K562 (cell line): ENCODE results near the gene ZGLP1. TPM values are rescaled to one million over a fixed set of nuclear protein-coding genes. Genes with fewer than 3 reads are reported as not detected.

Source experiments
- HMG20A ChIP-seq: fragments of 450-650 bp; formaldehyde crosslinking; conservative IDR thresholded peaks from 2 replicates; pipeline ENCODE4 v1.4.0; 2020; ENCODE audit warnings: mild to moderate bottlenecking, mixed read lengths
- LARP7 ChIP-seq: fragments of 450-650 bp; IDR thresholded peaks from 2 replicates; pipeline ENCODE4 v1.6.1; 2016
- MTA2 ChIP-seq: fragments of 450-650 bp; IDR thresholded peaks from 2 replicates; pipeline ENCODE4 v1.6.1; 2016; ENCODE audit warnings: low read depth
- MYBL2 ChIP-seq, 2 experiments: fragments of 450-650 bp in 1 of 2; sonication (generic) in 1 of 2; formaldehyde crosslinking in 1 of 2; IDR thresholded peaks; 2 replicates each; pipeline versions ENCODE4 v1.6.1 to v1.8.1; 2017 to 2022; ENCODE audit warnings: borderline replicate concordance in 1 of 2, inconsistent platforms in 1 of 2, low read depth in 1 of 2, mild to moderate bottlenecking in 1 of 2, missing genetic modification reagents in 1 of 2, moderate library complexity in 1 of 2
- NR1H2 ChIP-seq: sonication (generic); formaldehyde crosslinking; IDR thresholded peaks from 2 replicates; pipeline ENCODE4 v1.4.0; 2020; ENCODE audit warnings: mild to moderate bottlenecking, missing genetic modification reagents
- PHB2 ChIP-seq: fragments of 450-650 bp; IDR thresholded peaks from 2 replicates; pipeline ENCODE4 v1.6.1; 2017; ENCODE audit warnings: low read depth
- RBBP5 ChIP-seq: fragments of 200-600 bp; sonication (generic); IDR thresholded peaks from 2 replicates; pipeline ENCODE4 v1.6.1; 2012; ENCODE audit warnings: borderline replicate concordance, mild to moderate bottlenecking, low read length, control low read depth, inconsistent platforms; ENCODE audit not compliant: insufficient read depth, poor library complexity, severe bottlenecking
- RBM34 ChIP-seq: fragments of 200-400 bp; formaldehyde crosslinking; IDR thresholded peaks from 2 replicates; pipeline ENCODE4 v1.6.1; 2018; ENCODE audit warnings: low read length, borderline replicate concordance; ENCODE audit not compliant: insufficient read depth
- SAP30 ChIP-seq: fragments of 200-600 bp; sonication (generic); IDR thresholded peaks from 2 replicates; pipeline ENCODE4 v1.6.1; 2012; ENCODE audit warnings: borderline replicate concordance, low read depth, mild to moderate bottlenecking, moderate library complexity, low read length, control low read depth, inconsistent platforms; ENCODE audit not compliant: insufficient read depth, poor library complexity, severe bottlenecking
- SMARCA4 ChIP-seq: fragments of 450-650 bp; IDR thresholded peaks from 2 replicates; pipeline ENCODE4 v1.6.1; 2016
- SOX6 ChIP-seq: fragments of 450-650 bp; IDR thresholded peaks from 2 replicates; pipeline ENCODE4 v1.6.1; 2014; ENCODE audit warnings: mild to moderate bottlenecking
- SP2 ChIP-seq: IDR thresholded peaks from 2 replicates; pipeline ENCODE4 v1.6.1; 2011; ENCODE audit warnings: mild to moderate bottlenecking, low read depth, low read length, moderate library complexity; ENCODE audit not compliant: poor library complexity, severe bottlenecking; ENCODE audit errors: extremely low read depth
- TAF15 ChIP-seq: fragments of 200-400 bp; formaldehyde crosslinking; IDR thresholded peaks from 2 replicates; pipeline ENCODE4 v1.6.1; 2017; ENCODE audit warnings: mild to moderate bottlenecking, low read depth, low read length, moderate library complexity
- TARDBP ChIP-seq: fragments of 450-650 bp; IDR thresholded peaks from 2 replicates; pipeline ENCODE4 v1.6.1; 2016
- TEAD4 ChIP-seq, 2 experiments: sonication (generic) in 1 of 2; formaldehyde crosslinking in 1 of 2; IDR thresholded peaks; 2 replicates each; pipeline versions ENCODE4 v1.6.1 to v1.8.0; 2012 to 2022; ENCODE audit warnings: borderline replicate concordance in 1 of 2, inconsistent platforms in 1 of 2, low read length in 1 of 2, mild to moderate bottlenecking in 1 of 2, missing genetic modification reagents in 1 of 2
- ZNF212 ChIP-seq: fragments of 450-650 bp; formaldehyde crosslinking; IDR thresholded peaks from 2 replicates; pipeline ENCODE4 v1.4.0; 2020; ENCODE audit warnings: mild to moderate bottlenecking
- ZNF232 ChIP-seq: sonication (generic); formaldehyde crosslinking; IDR thresholded peaks from 2 replicates; pipeline ENCODE4 v1.8.0; 2022; ENCODE audit warnings: mild to moderate bottlenecking, missing genetic modification reagents
- ZNF668 ChIP-seq: fragments of 250-450 bp; sonication (Bioruptor Pico); IDR thresholded peaks from 2 replicates; pipeline ENCODE4 v1.8.0; 2022; ENCODE audit warnings: mild to moderate bottlenecking, inconsistent platforms
- polyA plus RNA-seq, 8 experiments: library from polyadenylated mRNA; depleted of rRNA in 4 of 8; stranded (reverse) in 5 of 8; unstranded in 3 of 8; fragments of >200 nt; fragmentation: Nextera tagmentation in 2 of 8; fragmentation: Illumina TruSeq in 1 of 8; extraction: Ambion mirVana in 2 of 8; extraction: Trizol in 1 of 8; gene quantifications; 2 replicates each; pipeline versions ENCODE4 v1.2.1 to v1.2.3, GENCODE V29; 2011 to 2014; ENCODE audit warnings: inconsistent platforms in 1 of 8, missing spikeins in 1 of 8
- total RNA-seq, 7 experiments: library from RNA; depleted of rRNA in 6 of 7; stranded (reverse); fragments of >200 nt in 6 of 7; fragmentation: Illumina TruSeq in 2 of 7; extraction: Trizol in 2 of 7; gene quantifications; 2 replicates each; pipeline versions ENCODE4 v1.2.1 to v1.2.3, GENCODE V29; 2011 to 2021; ENCODE audit warnings: low replicate concordance in 1 of 7
- TF ChIP-seq, protein P1 (sequence below): sonication (generic); formaldehyde crosslinking; IDR thresholded peaks from 2 replicates; pipeline ENCODE4 v1.8.1; 2023; ENCODE audit warnings: mild to moderate bottlenecking, missing genetic modification reagents
- TF ChIP-seq, protein P2 (sequence below): fragments of 250-450 bp; sonication (Bioruptor Pico); IDR thresholded peaks from 2 replicates; pipeline ENCODE4 v1.5.0; 2020; ENCODE audit warnings: mild to moderate bottlenecking, borderline replicate concordance
- TF ChIP-seq, protein P3 (sequence below): fragments of 250-450 bp; sonication (Bioruptor Pico); IDR thresholded peaks from 2 replicates; pipeline ENCODE4 v1.8.0; 2021; ENCODE audit warnings: moderate library complexity, mild to moderate bottlenecking, inconsistent platforms

The ZGLP1 gene
- total and polyA plus RNA-seq, 9 of the 15 experiments (the other 6 are each of a cell fraction or from before 2014, with no cell fraction given), result 0.24 to 4.5 (median 2.2) TPM

DNA sequence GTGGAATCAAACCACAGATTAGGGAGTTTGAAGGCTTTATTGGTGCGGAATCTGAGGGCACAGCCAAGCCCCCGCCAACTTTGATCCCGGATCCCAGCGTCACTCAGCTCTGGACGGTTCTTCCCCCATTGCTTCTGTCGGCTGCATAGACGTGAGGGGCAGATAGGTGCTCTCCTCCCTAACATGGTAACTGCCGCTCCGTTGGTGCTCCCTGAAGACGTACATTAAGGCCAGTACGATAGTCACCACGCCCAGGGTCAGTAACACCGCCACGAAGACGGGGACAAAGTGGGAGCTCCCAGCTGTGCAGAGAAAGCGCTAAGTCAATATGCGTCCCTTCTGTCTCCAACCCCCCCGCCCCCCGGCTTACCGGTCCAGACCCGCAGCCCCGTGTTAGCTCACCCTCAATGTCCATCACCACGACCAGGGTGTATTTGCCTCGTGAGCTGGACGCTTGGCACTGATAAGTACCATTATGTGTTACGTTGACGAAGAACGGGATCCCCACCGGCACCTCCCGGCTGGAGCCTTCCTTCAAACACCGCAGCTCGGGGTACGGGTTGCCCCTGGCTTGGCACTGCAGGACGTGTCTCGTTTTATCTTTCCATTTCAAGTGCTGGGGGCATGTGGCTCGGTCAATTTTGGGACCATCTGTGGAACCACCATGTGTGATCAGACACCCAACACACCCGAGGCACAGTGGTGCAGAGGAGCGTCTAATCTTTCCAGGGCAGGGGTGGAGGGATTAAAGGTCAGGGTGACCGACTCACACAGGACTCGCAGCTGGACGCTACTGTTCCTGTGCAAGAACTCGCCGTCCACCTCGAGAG is 24.4 kb upstream of the ZGLP1 start (continued):
- TF ChIP-seq NR1H2 (CRISPR knock-in tag) (no peak), SP2 (no peak), TEAD4 (IDR thresholded peaks at IDR 0.05; ENCODE audit: low read length) (peak; percentile 73), TEAD4 (CRISPR knock-in tag; IDR thresholded peaks at IDR 0.05; ENCODE audit: borderline replicate concordance) (no peak), TARDBP (no peak), LARP7 (no peak), MTA2 (peak; percentile 39; the same call in 1 of the 2 replicates), TAF15 (no peak), HMG20A (CRISPR knock-in tag) (no peak), SMARCA4 (peak; percentile 35; the same call in 1 of the 2 replicates), ZNF212 (CRISPR knock-in tag) (no peak), RBBP5 (peak; percentile 12), ZNF232 (CRISPR knock-in tag) (no peak), MYBL2 (IDR thresholded peaks at IDR 0.05; ENCODE audit: low read depth) (no peak), MYBL2 (CRISPR knock-in tag; IDR thresholded peaks at IDR 0.05; ENCODE audit: borderline replicate concordance) (no peak), ZNF668 (CRISPR knock-in tag) (no peak), SAP30 (peak; percentile 68), PHB2 (no peak), RBM34 (no peak), SOX6 (no peak)
- TF ChIP-seq, protein P1, sequence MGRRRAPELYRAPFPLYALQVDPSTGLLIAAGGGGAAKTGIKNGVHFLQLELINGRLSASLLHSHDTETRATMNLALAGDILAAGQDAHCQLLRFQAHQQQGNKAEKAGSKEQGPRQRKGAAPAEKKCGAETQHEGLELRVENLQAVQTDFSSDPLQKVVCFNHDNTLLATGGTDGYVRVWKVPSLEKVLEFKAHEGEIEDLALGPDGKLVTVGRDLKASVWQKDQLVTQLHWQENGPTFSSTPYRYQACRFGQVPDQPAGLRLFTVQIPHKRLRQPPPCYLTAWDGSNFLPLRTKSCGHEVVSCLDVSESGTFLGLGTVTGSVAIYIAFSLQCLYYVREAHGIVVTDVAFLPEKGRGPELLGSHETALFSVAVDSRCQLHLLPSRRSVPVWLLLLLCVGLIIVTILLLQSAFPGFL (CRISPR knock-in tag), result no peak; the same call in 1 of the 2 replicates
- TF ChIP-seq, protein P2, sequence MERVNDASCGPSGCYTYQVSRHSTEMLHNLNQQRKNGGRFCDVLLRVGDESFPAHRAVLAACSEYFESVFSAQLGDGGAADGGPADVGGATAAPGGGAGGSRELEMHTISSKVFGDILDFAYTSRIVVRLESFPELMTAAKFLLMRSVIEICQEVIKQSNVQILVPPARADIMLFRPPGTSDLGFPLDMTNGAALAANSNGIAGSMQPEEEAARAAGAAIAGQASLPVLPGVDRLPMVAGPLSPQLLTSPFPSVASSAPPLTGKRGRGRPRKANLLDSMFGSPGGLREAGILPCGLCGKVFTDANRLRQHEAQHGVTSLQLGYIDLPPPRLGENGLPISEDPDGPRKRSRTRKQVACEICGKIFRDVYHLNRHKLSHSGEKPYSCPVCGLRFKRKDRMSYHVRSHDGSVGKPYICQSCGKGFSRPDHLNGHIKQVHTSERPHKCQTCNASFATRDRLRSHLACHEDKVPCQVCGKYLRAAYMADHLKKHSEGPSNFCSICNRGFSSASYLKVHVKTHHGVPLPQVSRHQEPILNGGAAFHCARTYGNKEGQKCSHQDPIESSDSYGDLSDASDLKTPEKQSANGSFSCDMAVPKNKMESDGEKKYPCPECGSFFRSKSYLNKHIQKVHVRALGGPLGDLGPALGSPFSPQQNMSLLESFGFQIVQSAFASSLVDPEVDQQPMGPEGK (CRISPR knock-in tag), result no peak
- TF ChIP-seq, protein P3, sequence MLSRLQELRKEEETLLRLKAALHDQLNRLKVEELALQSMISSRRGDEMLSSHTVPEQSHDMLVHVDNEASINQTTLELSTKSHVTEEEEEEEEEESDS (CRISPR knock-in tag), result no peak
